ENCODE data around the gene CFAP119. TPM values are rescaled to one million over a fixed set of nuclear protein-coding genes. Genes with fewer than 3 reads are reported as not detected.

CFAP119 gene
- polyA plus RNA-seq, 1 of the 3 experiments (the other 2 are of a cell fraction) = 28.4 TPM

DNA sequence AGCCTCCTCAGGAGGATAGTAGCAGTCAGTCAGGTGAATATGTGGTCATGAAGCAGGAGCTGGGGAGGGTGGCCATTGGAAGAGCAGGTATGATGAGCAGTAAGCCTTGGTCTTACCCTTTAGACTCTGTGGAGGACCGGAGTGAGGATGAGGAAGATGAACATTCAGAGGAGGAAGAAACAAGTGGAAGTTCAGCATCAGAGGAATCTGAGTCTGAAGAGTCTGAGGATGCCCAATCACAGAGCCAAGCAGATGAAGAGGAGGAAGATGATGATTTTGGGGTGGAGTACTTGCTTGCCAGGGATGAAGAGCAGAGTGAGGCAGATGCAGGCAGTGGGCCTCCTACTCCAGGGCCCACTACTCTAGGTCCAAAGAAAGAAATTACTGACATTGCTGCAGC is 50.1 kb downstream of the CFAP119 start:
- ChIA-PET CTCF (interaction anchor here (1.3 to 1.7 kb wide), 2 partner anchors 12 to 18 kb away, joined by 3 to 5 read pairs; no protein-coding TSS in a partner anchor), POLR2A (interaction anchor here (1.1 kb wide), 1 partner anchor 18 kb away, joined by 3 read pairs; no protein-coding TSS in a partner anchor)
- H3K36me3 ChIP-seq (replicated peaks in 1 of 2; ENCODE audit: control insufficient read depth in 1 of 2, insufficient read depth in 2 of 2, low read length in 1 of 2) = peaks cover 89 to 93% of the 10 kb centered on the region in 2 experiments
- no peaks in the 10 kb centered on the region for H3K27me3 ChIP-seq (ENCODE audit: insufficient read depth)
- no peak overlapping the region for H3K9ac ChIP-seq
- H3K9me3 ChIP-seq = no peaks in the 10 kb centered on the region
- H3K27ac ChIP-seq (ENCODE audit: low read depth in 2 of 2, low read length in 1 of 2) = no peak overlapping the region
- no peak for TF ChIP-seq GATA2 (CRISPR knock-in tag; IDR thresholded peaks at IDR 0.05)
- TF ChIP-seq, protein P1, sequence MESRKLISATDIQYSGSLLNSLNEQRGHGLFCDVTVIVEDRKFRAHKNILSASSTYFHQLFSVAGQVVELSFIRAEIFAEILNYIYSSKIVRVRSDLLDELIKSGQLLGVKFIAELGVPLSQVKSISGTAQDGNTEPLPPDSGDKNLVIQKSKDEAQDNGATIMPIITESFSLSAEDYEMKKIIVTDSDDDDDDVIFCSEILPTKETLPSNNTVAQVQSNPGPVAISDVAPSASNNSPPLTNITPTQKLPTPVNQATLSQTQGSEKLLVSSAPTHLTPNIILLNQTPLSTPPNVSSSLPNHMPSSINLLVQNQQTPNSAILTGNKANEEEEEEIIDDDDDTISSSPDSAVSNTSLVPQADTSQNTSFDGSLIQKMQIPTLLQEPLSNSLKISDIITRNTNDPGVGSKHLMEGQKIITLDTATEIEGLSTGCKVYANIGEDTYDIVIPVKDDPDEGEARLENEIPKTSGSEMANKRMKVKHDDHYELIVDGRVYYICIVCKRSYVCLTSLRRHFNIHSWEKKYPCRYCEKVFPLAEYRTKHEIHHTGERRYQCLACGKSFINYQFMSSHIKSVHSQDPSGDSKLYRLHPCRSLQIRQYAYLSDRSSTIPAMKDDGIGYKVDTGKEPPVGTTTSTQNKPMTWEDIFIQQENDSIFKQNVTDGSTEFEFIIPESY (IDR thresholded peaks at IDR 0.05; ENCODE audit: borderline replicate concordance, low read depth) = no peak
- no peak for TF ChIP-seq NRF1 (IDR thresholded peaks at IDR 0.05; ENCODE audit: low read depth, low read length)
- TF ChIP-seq MXI1 (IDR thresholded peaks at IDR 0.05; ENCODE audit: low read depth, low read length) = no peak
- no peak for TF ChIP-seq SIN3A (IDR thresholded peaks at IDR 0.05; ENCODE audit: borderline replicate concordance, low read depth, low read length)
- no peak for TF ChIP-seq FOXJ3 (CRISPR knock-in tag; IDR thresholded peaks at IDR 0.05)
- TF ChIP-seq FOXM1 (IDR thresholded peaks at IDR 0.05; ENCODE audit: low read depth) = no peak
- DNase-seq = no peak
- H2AFZ ChIP-seq (ENCODE audit: low read depth) = no peak overlapping the region
- WGBS (ENCODE audit: low lambda C conversion rate) = 100% methylated on average over 1 of the region's 1 CpG
- H3K4me2 ChIP-seq = no peak overlapping the region
- H4K20me1 ChIP-seq (ENCODE audit: insufficient read depth) = no peaks in the 10 kb centered on the region
- no peak overlapping the region for H3K4me3 ChIP-seq (ENCODE audit: low read depth in 2 of 2, low read length in 1 of 2)
- H3K4me1 ChIP-seq (ENCODE audit: control insufficient read depth in 1 of 2, insufficient read depth in 2 of 2, low read depth in 1 of 2, low read length in 1 of 2) = peaks cover 0 to 6% of the 10 kb centered on the region in 2 experiments; a peak in 1 of 4 replicates
- no peaks in the 10 kb centered on the region for H3K9me2 ChIP-seq
- peaks cover 21% of the 10 kb centered on the region for H3K79me2 ChIP-seq (ENCODE audit: insufficient read depth)
- peaks cover 7% of the 10 kb centered on the region for H3F3A ChIP-seq (replicated peaks; ENCODE audit: insufficient read depth)

DNA sequence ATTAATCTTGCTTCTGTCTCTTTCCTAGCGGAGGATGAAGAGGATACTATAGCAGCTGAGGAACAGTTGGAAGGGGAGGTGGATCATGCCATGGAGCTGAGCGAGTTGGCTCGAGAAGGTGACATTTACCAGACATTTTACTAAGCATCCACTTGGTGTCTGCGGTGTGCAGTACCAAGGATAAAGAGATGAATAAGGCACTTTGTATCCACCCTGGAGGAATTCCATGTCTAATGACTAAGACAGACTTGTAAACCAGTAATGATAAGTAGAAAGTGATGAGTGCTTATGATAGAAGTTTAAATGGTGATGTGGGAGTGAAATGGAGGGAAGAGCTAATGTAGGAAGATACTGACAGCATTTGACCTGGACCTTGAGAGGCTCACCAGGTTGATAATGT is 50.9 kb downstream of the CFAP119 start:
- ChIA-PET CTCF (interaction anchor here (1.7 kb wide), 1 partner anchor 17 kb away, joined by 5 read pairs; no protein-coding TSS in a partner anchor), POLR2A (no interaction called here)
- Histone ChIP-seq H3K9me2 (no peaks in the 10 kb centered on the region), H3K4me2 (no peak overlapping the region), H3K9me3 (no peaks in the 10 kb centered on the region), H3K9ac (no peak overlapping the region), H3F3A (replicated peaks; ENCODE audit: insufficient read depth) (peaks cover 10% of the 10 kb centered on the region), H3K36me3 (replicated peaks in 1 of 2; ENCODE audit: control insufficient read depth in 1 of 2, insufficient read depth in 2 of 2, low read length in 1 of 2) (peaks cover 87 to 93% of the 10 kb centered on the region in 2 experiments), H3K27ac (ENCODE audit: low read depth in 2 of 2, low read length in 1 of 2) (no peak overlapping the region), H3K4me3 (ENCODE audit: low read depth in 2 of 2, low read length in 1 of 2) (no peak overlapping the region), H2AFZ (ENCODE audit: low read depth) (no peak overlapping the region), H4K20me1 (ENCODE audit: insufficient read depth) (no peaks in the 10 kb centered on the region), H3K4me1 (ENCODE audit: control insufficient read depth in 1 of 2, insufficient read depth in 2 of 2, low read depth in 1 of 2, low read length in 1 of 2) (peaks cover 0 to 6% of the 10 kb centered on the region in 2 experiments; a peak in 1 of 4 replicates), H3K79me2 (ENCODE audit: insufficient read depth) (peaks cover 17% of the 10 kb centered on the region), H3K27me3 (ENCODE audit: insufficient read depth) (no peaks in the 10 kb centered on the region)
- WGBS (ENCODE audit: low lambda C conversion rate) = 95% methylated on average over 4 of the region's 4 CpGs
- no peak for DNase-seq
- TF ChIP-seq ELF1 (IDR thresholded peaks at IDR 0.05) = no peak
- no peak for TF ChIP-seq YY1 (IDR thresholded peaks at IDR 0.05; ENCODE audit: low read depth)
- TF ChIP-seq GATA2 (CRISPR knock-in tag; IDR thresholded peaks at IDR 0.05) = no peak
- no peak for TF ChIP-seq CHD2 (IDR thresholded peaks at IDR 0.05; ENCODE audit: low read length, partially characterized antibody)
- no peak for TF ChIP-seq REST (IDR thresholded peaks at IDR 0.05; ENCODE audit: low read depth, low read length)
- TF ChIP-seq EZH2phosphoT487 (IDR thresholded peaks at IDR 0.05; ENCODE audit: borderline replicate concordance, low read depth) = no peak
- TF ChIP-seq, protein P1 (IDR thresholded peaks at IDR 0.05; ENCODE audit: borderline replicate concordance, low read depth) = no peak
- TF ChIP-seq PBX3 (IDR thresholded peaks at IDR 0.05) = no peak
- no peak for TF ChIP-seq RAD21 (IDR thresholded peaks at IDR 0.05; ENCODE audit: low read length)
- no peak for TF ChIP-seq TEAD4 (IDR thresholded peaks at IDR 0.05; ENCODE audit: borderline replicate concordance, insufficient read depth)
- no peak for TF ChIP-seq RFX5 (IDR thresholded peaks at IDR 0.05; ENCODE audit: low read length)
- TF ChIP-seq SIN3A (IDR thresholded peaks at IDR 0.05; ENCODE audit: borderline replicate concordance, low read depth, low read length) = no peak
- TF ChIP-seq, protein P2, sequence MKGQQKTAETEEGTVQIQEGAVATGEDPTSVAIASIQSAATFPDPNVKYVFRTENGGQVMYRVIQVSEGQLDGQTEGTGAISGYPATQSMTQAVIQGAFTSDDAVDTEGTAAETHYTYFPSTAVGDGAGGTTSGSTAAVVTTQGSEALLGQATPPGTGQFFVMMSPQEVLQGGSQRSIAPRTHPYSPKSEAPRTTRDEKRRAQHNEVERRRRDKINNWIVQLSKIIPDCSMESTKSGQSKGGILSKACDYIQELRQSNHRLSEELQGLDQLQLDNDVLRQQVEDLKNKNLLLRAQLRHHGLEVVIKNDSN (IDR thresholded peaks at IDR 0.05; ENCODE audit: borderline replicate concordance, low read depth) = no peak

Measured in SK-N-SH (cell line).